Mammary epithelial cell (primary cell): ENCODE data around the gene EFCAB6.

Experiments
- CTCF ChIP-seq, 2 donors: IDR thresholded peaks in 1 of 2; conservative IDR thresholded peaks in 1 of 2; 2 replicates each; pipeline ENCODE4 v1.5.1; 2011 to 2012; ENCODE audit warnings: inconsistent platforms in 2 of 2, low read length in 2 of 2, mild to moderate bottlenecking in 2 of 2, control low read depth in 1 of 2, low read depth in 1 of 2; ENCODE audit not compliant: insufficient read depth in 1 of 2; ENCODE audit errors: extremely low read depth in 1 of 2
- EZH2 ChIP-seq: IDR thresholded peaks from 2 replicates; pipeline ENCODE4 v1.6.1; 2012; ENCODE audit warnings: low read length, inconsistent platforms, borderline replicate concordance

DNA sequence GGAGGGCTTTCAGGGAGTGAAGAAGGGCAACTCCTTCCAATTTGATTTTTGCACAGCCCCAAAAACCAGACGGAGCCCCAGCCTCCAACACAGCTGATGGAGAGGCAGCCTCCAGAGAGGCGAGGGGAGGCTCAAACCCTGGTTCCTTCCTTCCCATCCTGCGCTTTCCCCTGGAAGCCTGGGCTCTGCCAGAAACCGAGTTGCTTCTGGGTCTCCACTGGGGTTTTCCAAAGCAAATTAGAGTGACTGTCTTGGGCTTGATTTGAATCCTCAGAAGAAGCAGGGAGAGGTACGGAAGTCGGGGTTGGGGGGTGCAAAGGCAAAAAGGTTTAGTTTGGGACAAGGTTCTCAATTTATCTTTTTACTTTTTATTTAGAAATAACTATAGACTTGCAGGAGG lies 271.1 kb downstream of the EFCAB6 start:
- no peak for TF ChIP-seq EZH2
- TF ChIP-seq CTCF (conservative IDR thresholded peaks at IDR 0.05 in 1 of 2, IDR thresholded peaks at IDR 0.05 in 1 of 2; ENCODE audit: extremely low read depth in 1 of 2, insufficient read depth in 1 of 2, low read depth in 1 of 2, low read length in 2 of 2) = no peak
